Hematopoietic multipotent progenitor cell treated with erythropoietin and hydrocortisone succinate and interleukin-3 and kit ligand, for 17 days (in vitro differentiated cells): ENCODE measurements around the gene PRKAG2.

Source experiments
- DNase-seq: peaks from one replicate; pipeline ENCODE4 v3.0.0-alpha.2; 2015; ENCODE audit warnings: low spot score

Gene PRKAG2

GRCh38 chr7:151744656-151745638 lies 132.0 kb downstream of the PRKAG2 start:
- no peak for DNase-seq

- DNase-seq: no peak
Observed at GRCh38 chr7:151744051-151744580, 132.8 kb downstream of the PRKAG2 start.

- DNase-seq: no peak
Observed at GRCh38 chr7:151743481-151743983, 133.4 kb downstream of the PRKAG2 start.

- no peak for DNase-seq
Observed at GRCh38 chr7:151742713-151743480, 134.0 kb downstream of the PRKAG2 start.

- no peak for DNase-seq
Observed at GRCh38 chr7:151741585-151741984, 135.3 kb downstream of the PRKAG2 start.

GRCh38 chr7:151740081-151740851 lies 136.6 kb downstream of the PRKAG2 start:
- no peak for DNase-seq

GRCh38 chr7:151738925-151739324 lies 138.0 kb downstream of the PRKAG2 start:
- DNase-seq: no peak

GRCh38 chr7:151736403-151736909 lies 140.5 kb downstream of the PRKAG2 start:
- DNase-seq: no peak

GRCh38 chr7:151735851-151736402 lies 141.0 kb downstream of the PRKAG2 start:
- no peak for DNase-seq

- no peak for DNase-seq
Observed at GRCh38 chr7:151735186-151735850, 141.6 kb downstream of the PRKAG2 start.

- no peak for DNase-seq
Observed at GRCh38 chr7:151732834-151733592, 143.9 kb downstream of the PRKAG2 start.

- no peak for DNase-seq
Observed at GRCh38 chr7:151732292-151732691, 144.6 kb downstream of the PRKAG2 start.

- no peak for DNase-seq
Observed at GRCh38 chr7:151731022-151731441, 145.9 kb downstream of the PRKAG2 start.

GRCh38 chr7:151730591-151730990 lies 146.3 kb downstream of the PRKAG2 start:
- DNase-seq: no peak

- DNase-seq: no peak
Observed at GRCh38 chr7:151729521-151729921, 147.4 kb downstream of the PRKAG2 start.

GRCh38 chr7:151728746-151729145 lies 148.2 kb downstream of the PRKAG2 start:
- DNase-seq: no peak

- no peak for DNase-seq
Observed at GRCh38 chr7:151728286-151728660, 148.6 kb downstream of the PRKAG2 start.

GRCh38 chr7:151727579-151728285 lies 149.2 kb downstream of the PRKAG2 start:
- no peak for DNase-seq
